GM12891 (cell line): ENCODE data around the gene BCKDK.

Experiments used
- POLR2A ChIP-seq: IDR thresholded peaks from 2 replicates; pipeline ENCODE4 v1.6.1; 2011; ENCODE audit warnings: low read depth, low read length, control low read depth
- SPI1 ChIP-seq: IDR thresholded peaks from 2 replicates; pipeline ENCODE4 v1.6.1; 2011; ENCODE audit warnings: low read depth, low read length, control low read depth
- TAF1 ChIP-seq: IDR thresholded peaks from 2 replicates; pipeline ENCODE4 v1.6.1; 2011; ENCODE audit warnings: low read depth, low read length, control low read depth

- TF ChIP-seq POLR2A (no peak), TAF1 (no peak), SPI1 (no peak)
These were observed 22.2 kb downstream of the BCKDK start for GRCh38 chr16:31130336-31130891.
